GM12891 (cell line): Measurements from ENCODE around the gene ARHGAP24.
"Not testable (repeated sequence)": the region's sequence is repeated elsewhere in the genome, so short reads cannot be mapped to it uniquely, and the experiment has no call there.

Source experiments
- PAX5 ChIP-seq: IDR thresholded peaks from 2 replicates; pipeline ENCODE4 v1.6.1; 2011; ENCODE audit warnings: low read length, moderate library complexity, mild to moderate bottlenecking; ENCODE audit not compliant: insufficient read depth, severe bottlenecking
- POLR2A ChIP-seq: IDR thresholded peaks from 2 replicates; pipeline ENCODE4 v1.6.1; 2011; ENCODE audit warnings: low read depth, low read length, control low read depth
- POLR2AphosphoS5 ChIP-seq: IDR thresholded peaks from 2 replicates; pipeline ENCODE4 v1.6.1; 2011; ENCODE audit warnings: low read depth, low read length, control low read depth
- SPI1 ChIP-seq: IDR thresholded peaks from 2 replicates; pipeline ENCODE4 v1.6.1; 2011; ENCODE audit warnings: low read depth, low read length, control low read depth
- TAF1 ChIP-seq: IDR thresholded peaks from 2 replicates; pipeline ENCODE4 v1.6.1; 2011; ENCODE audit warnings: low read depth, low read length, control low read depth

DNA sequence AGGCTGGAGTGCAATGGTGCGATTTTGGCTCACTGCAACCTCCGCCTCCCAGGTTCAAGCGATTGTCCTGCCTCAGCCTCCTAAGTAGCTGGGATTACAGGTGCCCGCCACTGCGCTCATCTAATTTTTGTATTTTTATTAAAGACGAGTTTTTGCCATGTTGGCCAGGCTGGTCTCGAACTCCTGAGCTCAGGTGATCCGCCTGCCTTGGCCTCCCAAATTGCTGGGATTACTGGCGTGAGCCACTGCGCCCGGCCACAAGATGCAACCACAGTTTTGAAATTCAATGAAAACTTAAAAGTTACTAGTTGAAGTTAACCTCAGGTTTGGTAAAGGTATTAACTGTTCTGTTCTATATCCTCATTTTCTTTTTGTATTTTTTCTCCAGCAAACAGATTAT, 427.7 kb downstream of the ARHGAP24 start:
- not testable (repeated sequence) for TF ChIP-seq POLR2AphosphoS5, POLR2A, TAF1, PAX5, SPI1
